Retinal pigment epithelial cell (primary cell): ENCODE data around the gene DYNLL2.

Source experiments
- DNase-seq: peaks from one replicate; pipeline ENCODE4 v3.0.0-alpha.2; 2010; ENCODE audit warnings: low read depth
- H3K4me3 ChIP-seq: 2 replicates; pipeline ENCODE4 v1.5.1; 2011; ENCODE audit warnings: mild to moderate bottlenecking, low read length, control low read depth, moderate library complexity
- CTCF ChIP-seq: conservative IDR thresholded peaks from 2 replicates; pipeline ENCODE4 v1.5.1; 2011; ENCODE audit warnings: low read depth, low read length, control low read depth, inconsistent platforms

The DYNLL2 gene

GRCh38 chr17:58054641-58055040, 28.6 kb upstream of the DYNLL2 start:
- no peak for DNase-seq
- TF ChIP-seq CTCF, result no peak
- H3K4me3 ChIP-seq, result no peak overlapping the region

GRCh38 chr17:58056476-58056875, 26.7 kb upstream of the DYNLL2 start:
- DNase-seq, result no peak
- H3K4me3 ChIP-seq, result no peak overlapping the region
- no peak for TF ChIP-seq CTCF

GRCh38 chr17:58059141-58059540, 24.1 kb upstream of the DYNLL2 start:
- H3K4me3 ChIP-seq, result no peak overlapping the region
- no peak for TF ChIP-seq CTCF
- DNase-seq, result no peak

GRCh38 chr17:58060596-58061191, 22.5 kb upstream of the DYNLL2 start:
- DNase-seq, result no peak
- H3K4me3 ChIP-seq, result no peak overlapping the region
- no peak for TF ChIP-seq CTCF

- no peak for TF ChIP-seq CTCF
- no peak overlapping the region for H3K4me3 ChIP-seq
- no peak for DNase-seq
Observed at GRCh38 chr17:58061672-58062071, 21.5 kb upstream of the DYNLL2 start.

GRCh38 chr17:58065238-58065637, 18.0 kb upstream of the DYNLL2 start:
- DNase-seq, result no peak
- no peak overlapping the region for H3K4me3 ChIP-seq
- no peak for TF ChIP-seq CTCF

GRCh38 chr17:58066401-58066800, 16.8 kb upstream of the DYNLL2 start:
- no peak for TF ChIP-seq CTCF
- H3K4me3 ChIP-seq, result no peak overlapping the region
- no peak for DNase-seq
